NCI-H82 treated with DMSO at 0.1 percent for 48 hours (cell line): ENCODE data around the gene STARD10.
A peak's percentile ranks its signal among the peaks of the same experiment; 100 is the strongest.
"Not testable (repeated sequence)": the region's sequence is repeated elsewhere in the genome, so short reads cannot be mapped to it uniquely, and the experiment has no call there.

Experiments
- DNase-seq: peaks from one replicate; lab custom pipeline; 2025; ENCODE audit not compliant: unreplicated experiment; lab: John Stamatoyannopoulos, UW

Gene STARD10, protein sequence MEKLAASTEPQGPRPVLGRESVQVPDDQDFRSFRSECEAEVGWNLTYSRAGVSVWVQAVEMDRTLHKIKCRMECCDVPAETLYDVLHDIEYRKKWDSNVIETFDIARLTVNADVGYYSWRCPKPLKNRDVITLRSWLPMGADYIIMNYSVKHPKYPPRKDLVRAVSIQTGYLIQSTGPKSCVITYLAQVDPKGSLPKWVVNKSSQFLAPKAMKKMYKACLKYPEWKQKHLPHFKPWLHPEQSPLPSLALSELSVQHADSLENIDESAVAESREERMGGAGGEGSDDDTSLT

DNA sequence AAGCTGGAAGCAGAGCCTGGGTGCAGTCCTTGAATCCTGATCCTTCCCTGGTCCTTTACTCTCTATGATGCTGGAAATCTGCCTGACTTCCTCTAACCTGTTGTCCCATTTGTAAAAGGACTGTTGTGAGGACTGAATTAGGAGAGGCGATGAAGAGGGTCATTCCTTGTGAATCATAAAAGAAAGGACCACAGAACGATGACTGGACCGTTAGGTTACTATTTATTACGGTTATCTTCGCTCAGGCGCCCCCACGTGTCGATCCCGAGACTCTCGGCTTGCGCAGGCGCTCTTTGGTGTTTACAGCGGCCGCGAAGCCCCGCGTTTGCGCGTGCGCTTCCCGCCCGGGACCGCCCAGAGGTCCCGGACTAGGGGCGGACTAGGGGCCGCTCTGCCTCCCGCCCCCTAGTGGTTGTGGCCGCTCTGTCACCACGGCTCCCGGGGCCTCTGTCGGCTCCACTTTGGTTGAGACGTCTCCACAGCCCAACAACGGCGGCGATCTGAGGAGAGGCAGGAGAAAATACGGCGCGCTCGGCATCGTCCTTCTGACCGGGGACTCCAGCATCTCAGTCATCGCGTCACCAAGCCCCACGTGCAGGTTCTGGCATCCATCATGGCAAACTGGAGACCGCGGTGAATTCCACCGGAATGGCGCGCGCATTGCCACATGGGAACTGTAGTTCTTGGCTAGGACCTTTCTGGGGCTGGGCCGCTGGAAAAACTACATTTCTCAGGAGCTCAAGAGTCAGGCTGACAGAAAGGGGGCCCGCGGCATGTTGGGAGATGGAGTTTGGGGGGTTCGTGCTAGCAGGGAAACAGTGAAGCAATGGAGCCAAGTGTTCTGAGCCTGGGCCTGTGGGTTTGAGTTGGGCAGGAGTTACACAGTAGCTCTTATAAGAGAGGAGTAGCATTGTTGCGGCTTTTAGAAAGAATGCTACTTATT, at the start of gene STARD10:
Gene STARD10, minus strand, starts transcription at position 623 of the 943 bp plus-strand sequence. CDS start 12,866 bp downstream, outside the sequence.
- DNase-seq, result peak; percentile 91

DNA sequence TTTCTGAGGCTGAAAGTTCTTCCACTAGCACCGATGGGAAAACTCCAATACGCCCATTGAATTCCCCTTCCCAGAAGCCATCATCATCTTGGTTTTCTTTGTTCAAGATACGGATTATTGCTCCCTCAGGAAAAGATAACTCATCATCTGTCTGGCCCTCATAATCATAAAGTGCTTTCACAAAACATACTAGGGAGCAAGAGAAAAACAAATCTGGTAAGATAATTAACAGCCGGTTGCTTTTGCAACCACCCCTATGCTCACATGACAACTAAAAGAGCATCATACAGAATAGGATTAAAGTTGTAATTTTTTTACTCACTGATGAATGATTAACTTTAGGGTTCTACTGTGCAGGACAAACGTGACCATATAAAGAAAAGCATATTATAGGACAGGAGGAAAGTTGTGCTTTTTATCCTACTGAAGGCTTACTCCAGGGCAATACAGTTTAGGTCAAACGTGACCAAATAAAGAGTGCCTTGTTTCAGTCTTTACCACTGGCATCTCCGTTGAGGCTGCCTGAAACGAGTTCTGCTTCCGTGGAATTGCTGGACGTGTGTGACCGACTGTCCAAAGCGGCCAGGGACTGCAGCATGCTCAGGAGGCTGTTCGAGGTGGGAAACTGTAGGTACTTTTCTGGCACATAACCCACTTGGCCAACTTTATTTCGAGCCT, 48.9 kb upstream of the STARD10 start:
- DNase-seq, result no peak

DNA sequence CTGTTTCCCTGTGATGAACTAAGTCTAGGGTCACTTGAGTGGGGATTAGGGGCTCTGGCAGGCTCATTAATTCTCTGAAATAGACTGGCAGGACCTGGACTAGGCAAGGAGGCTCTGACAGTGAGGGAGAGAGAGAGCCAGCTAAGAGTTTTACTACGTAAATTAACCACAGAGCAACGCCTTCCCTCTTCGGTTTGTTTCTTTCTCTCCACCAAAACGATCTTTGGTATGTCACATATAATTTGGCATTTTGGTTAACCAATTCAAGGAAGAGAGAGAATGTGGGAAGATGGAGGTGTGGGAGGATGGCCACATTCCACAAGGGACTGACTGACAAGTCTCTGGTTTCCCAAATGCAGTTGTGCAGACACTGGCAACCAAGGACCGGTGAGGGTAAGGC, 48.3 kb upstream of the STARD10 start:
- no peak for DNase-seq

DNA sequence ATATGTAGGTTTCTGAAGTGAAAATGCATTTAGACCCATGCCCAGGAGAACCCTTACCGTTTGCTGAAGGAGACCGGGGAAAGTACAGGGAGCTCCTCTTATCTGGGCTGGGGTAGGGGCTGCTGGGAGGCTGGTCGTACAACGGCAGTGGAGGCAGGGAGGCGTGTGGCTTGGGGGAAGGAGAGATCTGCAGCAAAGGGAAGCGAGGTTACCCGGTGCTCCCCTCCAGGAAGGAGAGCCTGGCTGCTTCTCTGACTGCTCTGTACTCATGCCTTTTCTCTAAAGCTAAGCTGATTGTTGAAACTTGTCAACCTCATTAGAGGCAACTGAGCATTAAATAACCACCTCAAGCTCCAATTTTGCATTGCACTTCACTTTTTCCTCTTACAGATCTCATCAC, 47.5 kb upstream of the STARD10 start:
- DNase-seq, result no peak

DNA sequence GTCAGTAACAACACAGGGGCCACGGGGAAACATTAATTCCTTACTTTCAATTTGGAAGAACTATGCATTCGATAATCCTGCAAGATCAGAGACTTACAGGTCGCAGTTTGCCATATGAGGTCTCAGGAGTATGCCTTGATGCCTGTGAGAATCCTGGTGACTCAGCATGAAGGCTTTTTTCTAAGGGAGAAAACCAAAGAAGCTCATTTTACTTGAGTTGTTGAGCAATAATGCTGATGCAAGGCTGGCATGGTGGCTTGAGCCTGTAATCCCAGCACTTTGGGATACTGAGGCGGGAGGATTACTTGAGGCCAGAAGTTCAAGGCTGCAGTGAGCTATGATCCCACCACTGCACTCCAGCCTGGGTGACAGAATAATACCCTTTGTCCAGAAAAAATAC, 46.9 kb upstream of the STARD10 start:
- no peak for DNase-seq

DNA sequence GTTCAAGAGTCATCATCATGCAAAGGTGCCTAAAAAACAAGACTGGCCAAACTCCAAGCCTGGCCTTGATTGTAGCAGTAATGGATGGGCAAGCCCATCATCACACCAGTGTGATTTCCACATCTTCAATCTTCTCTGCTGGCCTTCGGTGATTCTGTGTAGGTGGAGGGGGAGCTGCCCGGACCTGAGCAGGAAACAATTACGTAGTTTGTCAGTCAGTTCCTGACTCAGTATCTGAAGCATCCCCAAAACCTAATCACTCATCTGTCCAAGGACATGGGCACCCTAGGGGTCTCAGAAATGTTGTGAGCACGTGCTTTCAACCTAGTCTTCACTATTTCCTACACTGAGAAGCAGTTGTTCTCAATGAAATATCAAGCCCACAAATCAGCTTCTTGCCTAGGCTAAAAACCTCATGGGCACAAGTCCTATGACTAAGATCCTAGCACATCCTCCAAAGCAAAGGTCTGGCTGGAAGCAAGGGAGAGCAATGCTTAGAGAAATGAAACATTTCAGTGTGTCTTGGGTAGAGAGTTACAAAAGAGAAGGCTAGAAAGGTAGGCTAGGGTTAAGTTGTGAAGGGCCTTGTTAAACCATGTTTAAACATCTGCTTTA, 45.0 kb upstream of the STARD10 start:
- no peak for DNase-seq

DNA sequence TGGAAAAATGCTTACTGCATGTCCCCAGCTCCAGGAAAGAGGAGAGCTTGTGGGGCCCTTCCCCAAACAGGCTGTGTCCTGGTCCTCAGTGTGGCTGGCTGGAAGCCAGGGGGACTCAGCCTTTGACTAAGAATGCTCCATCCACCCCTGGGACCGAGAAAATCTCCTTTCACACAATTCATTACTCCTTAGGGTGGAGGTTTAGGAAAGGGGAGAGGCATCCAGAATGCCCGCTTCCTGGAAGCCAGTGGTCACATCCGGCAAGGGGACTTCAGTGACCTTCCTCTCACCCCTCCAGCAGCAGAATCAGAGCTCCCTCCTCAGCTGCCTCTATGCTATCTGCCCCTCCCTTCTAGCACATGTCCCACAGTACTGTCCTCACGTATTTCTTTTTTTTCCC, 42.3 kb upstream of the STARD10 start:
- no peak for DNase-seq

DNA sequence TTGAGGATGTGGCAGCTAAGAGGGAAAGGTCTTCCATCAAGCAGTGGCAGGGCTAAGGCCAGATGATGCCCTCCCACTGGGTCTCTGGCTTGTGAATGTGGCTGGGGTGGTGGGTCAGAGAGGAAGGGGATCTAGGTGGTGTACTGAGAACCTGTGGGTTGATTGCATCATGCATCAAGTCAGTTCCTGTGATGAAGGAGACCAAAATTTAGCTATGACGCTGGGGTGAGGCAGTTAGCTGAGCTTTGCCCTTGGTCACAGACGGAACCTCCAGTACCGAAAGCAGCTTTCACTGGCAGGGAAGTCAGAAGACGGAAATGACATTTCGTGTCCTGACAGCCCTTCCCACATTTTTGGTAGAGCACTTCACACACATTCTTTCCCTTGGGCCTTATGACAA, 41.1 kb upstream of the STARD10 start:
- no peak for DNase-seq

DNA sequence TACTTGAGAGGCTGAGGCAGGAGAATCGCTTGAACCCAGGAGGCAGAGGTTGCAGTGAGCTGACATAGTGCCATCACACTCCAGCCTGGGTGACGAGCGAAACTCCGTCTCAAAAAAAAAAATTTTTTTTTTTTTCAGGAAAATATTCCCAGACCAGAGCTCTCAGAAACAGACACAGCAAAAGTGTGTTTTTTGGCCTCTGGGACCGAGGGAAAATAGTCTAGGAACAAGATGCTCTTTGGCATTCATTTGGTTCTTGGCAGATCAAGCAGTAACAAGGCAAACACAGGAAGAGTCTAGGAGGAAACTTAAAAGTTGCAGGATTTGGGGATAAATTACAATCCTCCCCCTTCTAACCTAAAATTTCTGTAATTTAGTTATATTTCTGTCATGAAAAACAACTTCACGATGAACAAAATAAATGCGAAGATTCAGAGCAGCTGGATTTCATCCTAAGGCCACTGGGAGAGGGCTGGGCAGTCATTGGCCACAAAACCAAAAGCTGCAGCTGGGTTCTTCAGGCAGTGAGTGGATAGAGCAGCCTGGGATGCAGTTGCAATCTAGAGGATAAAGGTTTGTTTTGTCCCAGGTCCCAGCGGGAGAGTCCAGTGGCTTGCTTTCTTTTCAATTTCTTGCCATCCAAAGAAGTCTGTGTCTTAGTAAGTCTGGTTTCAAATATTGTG, 40.1 kb upstream of the STARD10 start:
- no peak for DNase-seq

DNA sequence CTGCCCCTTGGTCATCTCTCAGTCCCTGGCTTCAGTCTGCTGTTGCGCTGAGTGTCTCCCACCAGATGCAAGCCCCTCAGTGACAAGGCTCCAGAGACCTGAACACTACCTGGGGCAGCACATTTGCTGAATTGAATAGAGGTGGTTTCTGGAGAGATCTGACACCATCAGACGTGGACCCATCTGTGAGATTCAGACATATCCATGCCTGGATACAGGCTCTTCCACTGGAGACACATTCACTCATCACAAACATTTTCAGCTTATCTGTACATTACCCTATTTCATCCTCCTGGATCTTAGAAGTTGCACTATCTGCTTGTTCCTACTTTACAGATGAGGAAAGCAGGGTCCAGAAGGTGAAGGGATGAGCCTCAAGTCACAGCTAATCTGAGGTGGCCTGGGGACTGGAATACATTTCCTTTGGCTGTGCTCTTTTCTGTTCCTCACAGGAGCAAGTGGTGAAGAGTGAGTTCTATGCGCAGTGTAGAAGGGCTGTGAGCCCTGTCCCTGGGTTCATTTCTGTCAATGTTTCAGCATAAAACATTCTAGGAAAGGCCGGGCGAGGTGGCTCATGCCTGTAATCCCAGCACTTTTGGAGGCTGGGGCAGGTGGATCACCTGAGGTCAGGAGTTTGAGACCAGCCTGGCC, 39.4 kb upstream of the STARD10 start:
- no peak for DNase-seq

DNA sequence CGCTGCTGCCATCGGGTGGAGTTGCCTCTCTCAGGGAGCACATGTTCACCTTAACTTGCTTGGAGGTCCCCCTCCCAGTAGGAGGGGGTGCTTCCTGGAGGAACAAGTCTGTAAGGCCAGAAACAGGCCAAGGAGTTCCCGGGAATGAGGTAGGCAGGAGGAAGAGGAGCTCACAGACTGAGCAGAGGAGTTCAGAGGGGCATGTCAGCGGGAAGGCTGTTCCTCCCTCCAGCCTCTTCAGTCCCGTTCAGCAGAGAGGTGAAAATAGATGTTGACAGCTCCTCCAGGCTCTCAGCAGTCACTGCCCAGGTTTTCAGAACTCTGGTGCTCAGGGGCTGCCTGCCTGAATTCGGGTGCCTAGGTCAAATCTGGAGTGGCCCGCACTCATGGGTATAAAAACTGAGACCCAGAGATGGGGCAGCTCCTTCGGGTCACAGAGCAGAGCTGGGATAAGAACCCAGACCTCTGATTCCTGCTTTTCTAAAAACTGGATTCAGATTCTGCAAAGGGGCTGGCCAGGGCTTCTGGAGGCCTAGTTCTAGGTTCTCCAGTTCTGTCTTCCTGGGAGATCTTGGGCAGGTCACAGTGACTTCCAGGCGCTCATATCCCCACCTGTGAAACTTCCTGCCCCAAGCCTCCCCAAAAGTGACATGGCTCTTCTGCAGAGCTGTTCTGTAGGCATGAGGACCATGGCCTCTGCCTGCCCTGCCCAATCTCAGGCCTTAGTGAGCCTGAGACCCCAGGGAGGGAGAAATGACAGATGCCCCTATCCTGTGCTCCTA, 38.6 kb upstream of the STARD10 start:
- no peak for DNase-seq

DNA sequence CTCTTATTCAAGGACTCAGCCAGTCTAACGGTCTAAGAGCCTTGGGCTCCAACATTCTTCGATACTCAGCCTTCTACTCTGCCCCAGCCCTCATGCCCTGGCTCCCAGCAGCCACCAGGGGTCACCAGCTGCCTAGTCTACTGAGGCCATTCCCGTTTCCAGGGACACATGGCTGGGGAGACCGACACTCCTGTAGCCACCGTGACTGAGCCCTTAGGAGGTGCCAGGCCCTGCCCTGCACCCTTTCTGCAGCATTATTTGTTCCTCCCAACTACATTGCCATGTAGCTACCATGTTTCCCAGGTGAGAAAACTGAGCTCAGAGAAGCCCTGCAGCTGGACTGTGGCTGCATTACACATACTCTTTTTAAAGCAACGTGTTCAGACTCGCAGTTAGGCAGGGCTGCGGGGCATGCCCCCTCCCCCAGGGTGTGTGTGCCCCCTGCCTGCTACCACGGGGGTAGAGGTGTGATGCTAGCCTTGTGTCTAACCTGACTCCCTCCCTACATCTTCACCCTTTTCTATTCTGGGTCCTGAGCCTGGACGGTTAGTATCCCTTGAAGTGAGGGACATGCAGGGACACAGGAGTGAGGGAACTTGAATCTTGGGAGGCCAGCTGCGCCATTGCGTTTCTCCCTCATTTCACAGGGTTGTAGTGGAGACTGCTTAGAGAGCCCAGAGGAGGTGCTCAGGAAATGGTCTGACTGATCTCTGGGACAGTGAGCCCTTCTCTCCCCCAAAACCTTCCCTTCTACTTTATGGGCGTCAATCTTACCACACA, 37.9 kb upstream of the STARD10 start:
- DNase-seq, result peak; percentile 46

DNA sequence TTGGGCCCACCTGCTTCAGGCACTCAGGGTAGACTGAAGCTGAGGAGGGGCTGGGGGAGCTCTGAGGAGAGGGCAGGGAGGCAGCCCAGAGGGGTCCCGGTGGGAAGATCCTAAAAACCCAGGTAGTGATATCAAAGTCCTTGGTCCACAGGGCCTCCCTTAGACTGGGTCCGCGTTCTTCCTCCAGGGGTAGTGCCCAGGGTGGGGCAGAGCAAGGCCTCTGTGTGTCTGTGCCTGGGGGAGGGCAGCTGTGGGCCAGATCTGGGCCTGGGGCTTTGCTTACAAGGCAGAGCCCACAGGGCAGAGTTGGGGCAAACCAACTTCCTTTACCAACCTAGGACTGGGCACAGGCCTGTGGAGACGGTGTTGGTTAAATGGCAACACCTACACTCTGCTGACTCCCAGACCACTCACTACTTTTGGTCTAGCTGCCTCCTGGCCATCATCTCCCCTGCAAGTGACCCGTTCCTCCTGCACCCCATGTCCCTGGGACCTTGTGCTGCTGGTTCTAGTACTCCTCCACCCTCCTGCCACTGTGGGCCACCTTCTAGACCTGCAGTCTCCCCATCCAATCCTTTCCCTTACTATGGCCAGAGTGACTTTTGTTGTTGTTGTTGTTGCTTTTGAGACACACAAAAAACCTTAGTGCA, 36.2 kb upstream of the STARD10 start:
- no peak for DNase-seq

DNA sequence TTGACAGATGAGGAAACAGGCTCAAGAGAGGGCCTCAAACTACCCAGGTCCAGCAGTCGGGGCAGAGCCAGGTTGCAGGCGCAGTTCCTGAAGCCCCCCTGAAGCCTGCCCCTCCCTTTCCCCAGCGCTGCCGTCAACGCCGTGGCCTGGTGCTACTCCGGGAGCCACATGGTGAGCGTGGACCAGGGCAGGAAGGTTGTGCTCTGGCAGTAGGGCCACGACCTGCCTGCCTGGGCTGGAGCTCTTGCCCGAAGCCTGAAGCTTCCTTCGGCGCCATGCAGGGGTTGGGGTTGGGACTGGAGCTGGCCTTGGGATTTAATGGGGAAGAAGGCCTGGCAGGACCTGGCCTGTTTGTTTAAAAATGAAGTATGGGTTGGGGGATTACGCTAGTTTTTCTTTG, 35.3 kb upstream of the STARD10 start:
- no peak for DNase-seq

DNA sequence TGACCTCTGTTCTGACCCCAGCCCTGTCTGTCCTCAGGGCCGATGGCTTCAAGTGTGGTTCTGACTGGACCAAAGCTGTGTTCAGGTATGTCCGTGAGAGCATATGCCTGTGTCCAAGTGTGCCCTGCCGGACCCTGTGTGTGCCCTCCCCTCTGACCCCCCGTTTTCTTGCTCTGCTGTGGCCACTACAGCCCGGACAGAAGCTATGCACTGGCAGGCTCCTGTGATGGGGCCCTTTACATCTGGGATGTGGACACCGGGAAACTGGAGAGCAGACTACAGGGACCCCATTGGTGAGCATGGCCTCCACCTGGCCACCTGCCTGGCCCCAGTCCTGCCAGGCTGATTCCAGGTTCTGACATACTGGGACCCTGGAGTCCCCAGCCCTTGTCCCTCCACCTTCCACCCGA, 34.9 kb upstream of the STARD10 start:
- no peak for DNase-seq

DNA sequence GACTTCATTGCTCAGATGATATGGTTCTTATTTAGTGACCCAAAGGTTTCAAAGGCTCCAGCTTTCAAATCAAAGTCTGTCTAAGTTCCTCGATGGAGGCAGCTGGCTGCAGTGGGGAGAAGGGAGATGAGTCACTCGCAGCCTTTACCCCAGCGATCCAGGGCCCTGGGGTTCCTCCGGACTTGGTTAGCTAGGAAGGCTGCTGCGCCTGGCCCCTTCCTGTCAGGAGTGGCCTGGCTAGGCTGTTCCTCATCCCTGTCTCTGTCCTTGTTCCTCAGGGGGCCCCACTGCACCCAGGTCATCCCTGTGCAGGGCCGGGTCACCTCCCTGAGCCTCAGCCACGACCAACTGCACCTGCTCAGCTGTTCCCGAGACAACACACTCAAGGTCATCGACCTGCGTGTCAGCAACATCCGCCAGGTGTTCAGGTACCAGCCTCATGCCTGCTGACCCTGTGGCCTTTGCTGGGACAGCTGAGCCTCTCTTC, 34.3 kb upstream of the STARD10 start:
- DNase-seq, result no peak

DNA sequence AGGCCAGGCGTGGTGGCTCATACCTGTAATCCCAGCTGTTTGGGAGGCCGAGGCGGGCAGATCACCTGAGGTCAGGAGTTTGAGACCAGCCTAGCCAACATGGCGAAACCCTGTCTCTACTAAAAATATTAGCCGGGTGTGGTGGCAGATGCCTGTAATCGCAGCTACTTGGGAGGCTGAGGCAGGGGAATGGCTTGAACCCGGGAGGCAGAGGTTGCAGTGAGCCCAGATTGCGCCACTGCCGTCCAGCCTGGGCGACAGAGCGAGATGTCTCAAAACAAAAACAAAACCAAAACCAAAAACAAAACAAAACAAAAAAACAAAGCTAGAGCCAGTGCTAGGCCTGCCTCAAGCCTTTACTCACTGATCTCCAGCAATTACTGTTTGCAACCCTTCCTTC, 33.8 kb upstream of the STARD10 start:
- not testable (repeated sequence) for DNase-seq

DNA sequence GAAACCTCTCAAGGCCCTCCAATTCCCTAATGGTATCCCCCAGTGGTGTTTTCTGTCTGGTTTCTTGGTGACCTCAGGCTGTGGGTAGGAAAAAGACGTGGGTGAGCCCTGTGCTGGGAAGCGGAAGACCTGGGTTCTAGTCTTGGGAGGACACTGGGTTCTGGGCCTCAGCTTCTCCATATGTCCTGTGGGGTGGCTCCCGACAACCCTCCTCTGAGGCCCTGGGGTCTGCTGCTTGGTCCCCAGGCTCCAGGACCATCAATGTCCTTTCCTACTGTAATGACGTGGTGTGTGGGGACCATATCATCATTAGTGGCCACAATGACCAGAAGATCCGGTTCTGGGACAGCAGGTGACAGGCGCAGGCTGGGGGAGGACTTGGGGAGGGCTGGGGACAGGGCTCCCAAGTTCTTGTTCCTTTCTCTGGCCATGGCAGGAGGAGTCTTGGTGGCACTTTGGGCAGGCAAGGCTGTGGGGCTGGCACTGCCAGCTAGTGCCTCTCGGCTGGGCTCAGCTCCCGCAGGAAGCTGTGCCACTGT, 33.2 kb upstream of the STARD10 start:
- no peak for DNase-seq
